ENCODE measurements around the gene PGAP2.
"Not testable (repeated sequence)": the region's sequence is repeated elsewhere in the genome, so short reads cannot be mapped to it uniquely, and the experiment has no call there.

PGAP2 gene

GRCh38 chr11:3807909-3808860 is at the start of gene PGAP2:
PGAP2 (plus strand) TSS chr11:3808560; CDS start chr11:3811260, 2,700 bp downstream.
- DNase-seq, result peak; percentile 78
- peak; percentile 75 for ATAC-seq

GRCh38 chr11:3764266-3764665 is 44.1 kb upstream of the PGAP2 start:
- no peak for ATAC-seq
- no peak for DNase-seq

DNA sequence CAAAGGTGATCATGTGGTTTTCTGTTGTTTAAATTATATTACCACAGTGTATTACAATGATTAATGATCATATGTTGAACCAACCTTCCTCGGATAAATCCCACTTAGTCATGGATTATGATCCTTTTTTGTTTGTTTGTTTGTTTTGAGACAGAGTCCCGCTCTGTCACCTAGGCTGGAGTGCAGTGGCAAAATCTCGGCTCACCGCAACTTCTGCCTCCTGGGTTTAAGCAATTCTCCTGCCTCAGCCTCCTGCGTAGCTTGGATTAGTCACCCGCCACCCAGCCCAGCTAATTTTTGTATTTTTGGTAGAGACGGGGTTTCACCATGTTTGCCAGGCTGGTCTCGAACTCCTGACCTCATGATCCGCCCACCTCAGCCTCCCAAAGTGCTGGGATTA is 41.5 kb upstream of the PGAP2 start:
- ATAC-seq, DNase-seq: not testable (repeated sequence)

DNA sequence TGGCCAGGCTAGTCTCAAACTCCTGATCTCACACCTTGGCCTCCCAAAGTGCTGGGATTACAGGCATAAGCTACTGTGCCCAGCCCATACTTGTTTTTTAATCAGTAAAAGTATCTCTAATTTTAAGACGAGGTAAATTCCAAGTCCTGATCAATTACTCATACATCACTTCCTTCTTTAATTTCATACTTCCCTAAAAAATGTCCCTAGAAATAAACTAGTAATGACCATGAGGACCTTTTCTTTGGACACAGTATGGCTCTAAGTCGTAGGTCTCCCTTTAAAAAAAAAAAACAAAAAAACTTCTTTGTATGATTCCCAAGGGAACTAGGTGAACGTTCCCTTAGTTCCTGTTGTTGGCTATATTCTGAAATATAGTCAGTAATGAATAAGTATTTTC is 40.8 kb upstream of the PGAP2 start:
- no peak for ATAC-seq

GRCh38 chr11:3773180-3773579 is 35.2 kb upstream of the PGAP2 start:
- DNase-seq (no peak), ATAC-seq (no peak)

More for the DNA sequence above, 40.8 kb upstream of the PGAP2 start:
- no peak for DNase-seq

DNA sequence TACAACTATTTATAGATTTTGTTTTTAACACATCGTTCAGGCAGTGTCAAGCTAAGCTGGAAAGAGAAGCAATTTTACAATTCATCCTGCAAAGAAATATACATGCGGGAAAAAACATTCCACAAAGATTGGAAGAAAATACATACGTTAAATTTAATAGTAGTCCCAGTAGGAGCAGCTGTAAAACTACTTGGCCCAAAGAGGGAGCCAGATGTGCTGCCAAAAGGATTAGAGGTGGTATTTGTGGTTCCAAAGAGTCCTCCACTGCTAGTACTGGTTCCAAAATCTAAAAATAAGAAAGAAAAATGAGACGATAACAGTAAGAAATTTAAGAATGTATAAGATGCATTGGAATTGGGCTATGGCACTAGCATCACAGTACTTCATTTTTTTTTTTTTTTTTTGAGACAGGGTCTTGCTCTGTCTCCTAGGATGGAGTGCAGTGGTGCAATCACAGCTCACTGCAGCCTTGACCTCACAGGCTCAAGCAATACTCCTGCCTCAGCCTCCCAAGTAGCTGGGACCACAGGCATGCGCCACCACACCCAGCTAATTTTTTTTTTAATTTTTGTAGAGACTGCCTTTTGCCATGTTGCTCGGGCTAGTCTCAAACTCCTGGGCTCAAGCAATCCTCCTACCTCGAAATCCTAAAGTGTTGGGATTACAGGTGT is 32.5 kb upstream of the PGAP2 start:
- DNase-seq, result no peak
- ATAC-seq, result no peak

GRCh38 chr11:3781423-3781822 is 26.9 kb upstream of the PGAP2 start:
- no peak for DNase-seq
- ATAC-seq, result no peak

GRCh38 chr11:3782963-3783362 is 25.4 kb upstream of the PGAP2 start:
- no peak for DNase-seq
- ATAC-seq, result no peak

DNA sequence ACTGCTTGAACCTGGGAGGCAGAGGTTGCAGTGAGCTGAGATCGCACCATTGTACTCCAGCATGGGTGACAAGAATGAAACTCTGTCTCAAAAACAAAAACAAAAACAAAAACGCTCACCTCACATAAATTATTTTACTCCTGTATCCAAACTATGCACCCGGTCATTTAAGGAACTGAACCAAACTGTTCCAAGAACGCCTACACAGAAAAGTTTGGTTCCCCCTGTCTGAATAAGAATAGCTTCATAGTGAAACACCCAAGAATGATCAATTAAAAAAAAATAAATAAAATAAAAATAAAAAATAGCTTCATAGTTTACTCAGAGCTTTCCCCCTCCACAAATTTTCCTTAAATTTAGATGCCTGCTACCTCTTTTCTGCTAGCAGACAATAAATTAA is 24.7 kb upstream of the PGAP2 start:
- DNase-seq (no peak), ATAC-seq (no peak)

GRCh38 chr11:3786781-3787428 is 21.5 kb upstream of the PGAP2 start:
- DNase-seq, result no peak
- ATAC-seq, result no peak

GRCh38 chr11:3794387-3794786 is 14.0 kb upstream of the PGAP2 start:
- not testable (repeated sequence) for DNase-seq, ATAC-seq

GRCh38 chr11:3795131-3796001 is 13.0 kb upstream of the PGAP2 start:
- no peak for DNase-seq
- no peak for ATAC-seq

DNA sequence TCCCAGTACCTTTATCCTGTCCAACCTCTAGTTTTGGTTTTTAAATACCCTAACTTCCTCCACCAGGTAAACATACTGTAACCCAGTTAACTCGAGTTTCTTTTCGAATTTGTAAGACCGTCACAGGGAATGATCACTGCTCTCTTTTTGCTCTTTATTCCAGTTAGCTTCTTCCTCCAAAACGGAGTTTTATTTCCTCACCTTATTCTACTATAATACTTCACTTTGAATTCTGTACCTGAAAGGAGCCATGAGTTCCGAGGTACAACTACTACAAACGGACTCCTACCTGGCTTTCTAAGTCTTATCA is 12.4 kb upstream of the PGAP2 start:
- DNase-seq, result no peak
- ATAC-seq, result no peak

- DNase-seq, result no peak
These were observed 12.0 kb upstream of the PGAP2 start for GRCh38 chr11:3796346-3796745.

DNA sequence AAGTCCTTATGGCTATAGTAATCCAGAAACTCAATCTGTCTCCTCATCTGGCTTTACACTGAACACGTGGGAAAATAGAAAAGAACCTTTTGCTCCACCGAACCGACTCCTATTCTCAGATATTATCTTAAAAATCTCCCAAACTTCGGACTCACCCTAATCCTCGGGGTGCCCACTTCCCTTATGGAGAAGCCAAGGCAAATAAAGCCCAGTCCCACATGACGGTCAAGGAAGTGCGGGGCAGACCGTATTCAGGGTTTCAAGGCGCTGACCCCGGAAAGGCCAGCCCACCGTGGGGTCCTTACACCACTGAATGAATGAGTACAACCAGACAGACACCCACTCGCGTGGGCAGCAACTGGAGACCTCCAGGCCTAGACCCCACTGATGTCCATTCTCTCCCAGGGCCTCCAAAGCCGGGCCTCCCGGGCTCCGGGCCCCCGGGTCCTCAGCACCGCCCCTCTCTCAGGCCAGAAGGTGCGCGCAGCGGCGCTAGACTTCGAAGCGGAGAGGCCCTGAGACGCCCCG is 11.5 kb upstream of the PGAP2 start:
- ATAC-seq (peak; percentile 29), DNase-seq (no peak)

More at GRCh38 chr11:3796346-3796745, 12.0 kb upstream of the PGAP2 start:
- ATAC-seq, result no peak

DNA sequence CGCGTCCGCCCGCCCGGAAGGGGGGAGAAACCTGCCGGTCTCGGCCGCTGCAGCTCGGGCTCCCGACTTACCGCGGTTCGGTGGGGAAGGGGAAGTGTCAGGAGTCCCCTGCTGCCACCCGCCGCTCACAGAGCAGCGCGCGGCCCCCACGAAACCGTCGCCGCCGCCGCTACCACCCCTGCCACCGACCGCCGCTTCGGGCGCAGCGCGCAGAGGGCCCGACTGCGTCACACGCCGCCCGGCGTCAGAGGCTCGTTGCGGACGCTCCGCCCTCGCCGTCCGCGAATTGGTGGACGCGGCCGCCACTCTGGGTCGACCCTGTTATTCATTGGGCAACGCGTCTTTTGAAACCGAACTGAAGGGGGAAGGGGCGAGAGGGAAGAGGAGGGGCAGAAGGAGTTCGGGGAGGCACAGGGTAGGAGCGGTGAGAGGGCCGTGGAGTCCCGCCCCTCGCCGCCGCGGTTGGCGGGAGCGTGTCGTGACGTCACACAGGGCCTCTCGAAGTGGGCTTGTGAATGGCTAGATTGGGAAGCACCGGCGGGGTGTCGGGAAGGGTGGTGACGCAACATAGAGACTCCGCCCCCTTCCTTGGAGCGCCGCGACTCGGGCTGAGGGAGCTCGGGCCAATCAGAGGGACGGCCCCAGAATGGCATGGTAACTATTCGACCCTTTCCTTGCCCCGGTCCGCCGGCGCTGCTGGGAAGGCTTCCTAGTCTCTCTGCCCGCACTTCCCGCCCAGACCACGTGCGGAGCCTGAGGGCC is 10.8 kb upstream of the PGAP2 start, which contains the start of gene NUP98:
TSS of gene NUP98 (minus strand) at position 226 of the 762 bp plus-strand sequence. CDS start 15,437 bp downstream, outside the sequence.
- ATAC-seq (peak; percentile 97), DNase-seq (peak; percentile 99)

DNA sequence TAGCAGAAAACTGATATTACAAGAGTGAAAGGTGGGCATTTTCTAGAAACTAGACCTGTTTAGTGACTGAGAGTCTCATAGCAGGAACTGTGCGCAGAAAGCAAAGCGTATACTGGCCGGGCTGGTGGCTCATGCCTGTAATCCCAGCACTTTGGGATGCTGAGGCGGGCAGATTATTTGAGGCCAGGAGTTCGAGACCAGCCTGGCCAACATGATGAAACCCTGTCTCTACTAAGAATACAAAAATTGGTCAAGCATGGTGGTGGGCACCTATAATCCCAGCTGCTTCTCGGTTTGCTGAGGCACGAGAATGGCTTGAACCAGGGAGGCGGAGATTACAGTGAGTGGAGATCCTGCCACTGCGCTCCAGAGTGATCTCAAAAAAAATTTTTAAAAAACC is 9.2 kb upstream of the PGAP2 start:
- DNase-seq, result no peak
- ATAC-seq, result no peak

DNA sequence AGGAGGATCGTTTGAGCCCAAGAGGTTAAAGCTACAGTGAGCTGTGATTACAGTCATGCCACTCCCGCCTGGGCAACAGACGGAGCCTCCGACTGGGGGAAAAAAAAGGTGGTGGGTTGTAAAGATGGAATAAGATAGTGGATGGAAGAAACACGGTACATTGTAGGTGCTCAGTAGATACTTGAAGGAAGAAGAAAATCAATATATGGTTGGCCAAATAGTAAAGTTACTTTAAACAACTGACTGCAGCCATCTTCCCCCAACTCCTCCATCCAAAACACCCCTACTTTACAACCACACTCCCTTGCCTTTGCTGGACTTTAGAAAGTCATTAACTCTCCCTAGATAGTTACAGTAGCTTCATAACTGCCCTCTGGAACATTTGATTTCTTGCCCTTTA is 8.5 kb upstream of the PGAP2 start:
- no peak for DNase-seq
- no peak for ATAC-seq

GRCh38 chr11:3802011-3802790 is 6.2 kb upstream of the PGAP2 start:
- no peak for DNase-seq

More at GRCh38 chr11:3802011-3802790, 6.2 kb upstream of the PGAP2 start:
- ATAC-seq, result no peak

All from stimulated activated naive CD8-positive, alpha-beta T cell treated with anti-CD3 and anti-CD28 coated beads, Interleukin-15, Interleukin-2, amounts not matched to agents 100 U/mL and 50 U/mL, for 24 hours (primary cell).